Mucosa of stomach (tissue), 1 donor: ENCODE measurements around the gene MICALL2.

Experiments used
- H3K27me3 ChIP-seq: one replicate; pipeline ENCODE4 v1.7.0; 2013; ENCODE audit warnings: mild to moderate bottlenecking, low read length; ENCODE audit not compliant: control insufficient read depth, insufficient read depth
- H3K36me3 ChIP-seq: one replicate; pipeline ENCODE4 v1.7.0; 2013; ENCODE audit warnings: low read length; ENCODE audit not compliant: control insufficient read depth, insufficient read depth
- H3K4me1 ChIP-seq: one replicate; pipeline ENCODE4 v1.7.0; 2013; ENCODE audit warnings: mild to moderate bottlenecking, low read length; ENCODE audit not compliant: control insufficient read depth, insufficient read depth
- H3K4me3 ChIP-seq: one replicate; pipeline ENCODE4 v1.7.0; 2013; ENCODE audit warnings: low read length
- H3K9ac ChIP-seq: one replicate; pipeline ENCODE4 v1.7.0; 2013; ENCODE audit warnings: mild to moderate bottlenecking, low read length, moderate library complexity
- H3K9me3 ChIP-seq: one replicate; pipeline ENCODE4 v1.7.0; 2013; ENCODE audit warnings: mild to moderate bottlenecking, low read length, moderate library complexity; ENCODE audit not compliant: control insufficient read depth
- donor health status: Pancreatic carcinoma.

Gene MICALL2

GRCh38 chr7:1401011-1401410, 58.3 kb downstream of the MICALL2 start:
- H3K36me3 ChIP-seq = no peaks in the 10 kb centered on the region
- H3K27me3 ChIP-seq = peaks cover 38% of the 10 kb centered on the region
- no peaks in the 10 kb centered on the region for H3K4me1 ChIP-seq
- peaks cover 7% of the 10 kb centered on the region for H3K9me3 ChIP-seq
- no peak overlapping the region for H3K9ac ChIP-seq
- H3K4me3 ChIP-seq = no peak overlapping the region

- peaks cover 7% of the 10 kb centered on the region for H3K9me3 ChIP-seq
- H3K36me3 ChIP-seq = no peaks in the 10 kb centered on the region
- H3K27me3 ChIP-seq = peaks cover 35% of the 10 kb centered on the region
- no peak overlapping the region for H3K4me3 ChIP-seq
- no peak overlapping the region for H3K9ac ChIP-seq
- H3K4me1 ChIP-seq = no peaks in the 10 kb centered on the region
Measured at GRCh38 chr7:1400371-1400770, 58.9 kb downstream of the MICALL2 start.

- Histone ChIP-seq H3K4me3 (no peak overlapping the region), H3K27me3 (peaks cover 17% of the 10 kb centered on the region), H3K4me1 (no peaks in the 10 kb centered on the region), H3K9me3 (peaks cover 7% of the 10 kb centered on the region), H3K36me3 (no peaks in the 10 kb centered on the region), H3K9ac (no peak overlapping the region)
Measured at GRCh38 chr7:1397491-1398327, 61.6 kb downstream of the MICALL2 start.

GRCh38 chr7:1396195-1396594, 63.1 kb downstream of the MICALL2 start:
- H3K9me3 ChIP-seq = peaks cover 3% of the 10 kb centered on the region
- H3K27me3 ChIP-seq = peaks cover 13% of the 10 kb centered on the region
- no peak overlapping the region for H3K4me3 ChIP-seq
- H3K36me3 ChIP-seq = no peaks in the 10 kb centered on the region
- no peaks in the 10 kb centered on the region for H3K4me1 ChIP-seq
- H3K9ac ChIP-seq = no peak overlapping the region

GRCh38 chr7:1395211-1396070, 63.8 kb downstream of the MICALL2 start:
- Histone ChIP-seq H3K4me1 (no peaks in the 10 kb centered on the region), H3K36me3 (no peaks in the 10 kb centered on the region), H3K9ac (no peak overlapping the region), H3K4me3 (no peak overlapping the region), H3K27me3 (peaks cover 7% of the 10 kb centered on the region), H3K9me3 (peaks cover 3% of the 10 kb centered on the region)

GRCh38 chr7:1394371-1394770, 64.9 kb downstream of the MICALL2 start:
- peaks cover 7% of the 10 kb centered on the region for H3K27me3 ChIP-seq
- H3K36me3 ChIP-seq = no peaks in the 10 kb centered on the region
- no peak overlapping the region for H3K9ac ChIP-seq
- H3K4me3 ChIP-seq = no peak overlapping the region
- H3K9me3 ChIP-seq = peaks cover 3% of the 10 kb centered on the region
- H3K4me1 ChIP-seq = no peaks in the 10 kb centered on the region

GRCh38 chr7:1393421-1393820, 65.8 kb downstream of the MICALL2 start:
- peaks cover 7% of the 10 kb centered on the region for H3K27me3 ChIP-seq

GRCh38 chr7:1392556-1392955, 66.7 kb downstream of the MICALL2 start:
- peaks cover 7% of the 10 kb centered on the region for H3K27me3 ChIP-seq
- H3K4me3 ChIP-seq = no peak overlapping the region
- H3K9me3 ChIP-seq = peaks cover 3% of the 10 kb centered on the region
- no peaks in the 10 kb centered on the region for H3K4me1 ChIP-seq
- H3K9ac ChIP-seq = no peak overlapping the region
- no peaks in the 10 kb centered on the region for H3K36me3 ChIP-seq

More at GRCh38 chr7:1393421-1393820, 65.8 kb downstream of the MICALL2 start:
- no peaks in the 10 kb centered on the region for H3K36me3 ChIP-seq
- peaks cover 3% of the 10 kb centered on the region for H3K9me3 ChIP-seq
- no peak overlapping the region for H3K4me3 ChIP-seq
- no peak overlapping the region for H3K9ac ChIP-seq
- H3K4me1 ChIP-seq = no peaks in the 10 kb centered on the region

GRCh38 chr7:1391449-1391848, 67.8 kb downstream of the MICALL2 start:
- Histone ChIP-seq H3K9me3 (peaks cover 3% of the 10 kb centered on the region), H3K9ac (no peak overlapping the region), H3K4me3 (no peak overlapping the region), H3K4me1 (no peaks in the 10 kb centered on the region), H3K27me3 (peaks cover 7% of the 10 kb centered on the region), H3K36me3 (no peaks in the 10 kb centered on the region)

- no peaks in the 10 kb centered on the region for H3K4me1 ChIP-seq
- no peak overlapping the region for H3K4me3 ChIP-seq
- H3K9ac ChIP-seq = no peak overlapping the region
- H3K9me3 ChIP-seq = peaks cover 3% of the 10 kb centered on the region
- peaks cover 21% of the 10 kb centered on the region for H3K27me3 ChIP-seq
- no peaks in the 10 kb centered on the region for H3K36me3 ChIP-seq
Measured at GRCh38 chr7:1388703-1389335, 70.5 kb downstream of the MICALL2 start.

- no peaks in the 10 kb centered on the region for H3K36me3 ChIP-seq
- H3K9ac ChIP-seq = no peak overlapping the region
- peaks cover 20% of the 10 kb centered on the region for H3K27me3 ChIP-seq
- no peak overlapping the region for H3K4me3 ChIP-seq
- no peaks in the 10 kb centered on the region for H3K4me1 ChIP-seq
- peaks cover 3% of the 10 kb centered on the region for H3K9me3 ChIP-seq
Measured at GRCh38 chr7:1388021-1388702, 71.1 kb downstream of the MICALL2 start.
